Measurements from ENCODE around the gene ROBO1. TPM values are rescaled to one million over a fixed set of nuclear protein-coding genes. Genes with fewer than 3 reads are reported as not detected.

The ROBO1 gene
- total RNA-seq, 4 donors from 2014 or later, result 12.3 to 112 (median 27.1) TPM

- Histone ChIP-seq H3K27ac (no peak overlapping the region), H3K27me3 (no peaks in the 10 kb centered on the region), H3K4me1 (no peaks in the 10 kb centered on the region), H3K36me3 (no peaks in the 10 kb centered on the region), H3K9me3 (no peaks in the 10 kb centered on the region), H3K4me3 (no peak overlapping the region)
- intact Hi-C loops (cut with DNase I; ENCODE audit: low total_unique reads), result no loop called here
- DNase-seq, result no peak
- TF ChIP-seq POLR2A (IDR thresholded peaks at IDR 0.05) (no peak), CTCF (IDR thresholded peaks at IDR 0.05) (no peak)
Measured at GRCh38 chr3:78927759-78928158, 840.0 kb downstream of the ROBO1 start.

- H3K9me3 ChIP-seq, result no peaks in the 10 kb centered on the region
- H3K4me3 ChIP-seq, result no peak overlapping the region
- H3K27ac ChIP-seq, result no peak overlapping the region
- TF ChIP-seq CTCF (IDR thresholded peaks at IDR 0.05) (no peak), POLR2A (IDR thresholded peaks at IDR 0.05) (no peak)
- no peaks in the 10 kb centered on the region for H3K36me3 ChIP-seq
- intact Hi-C loops (cut with DNase I; ENCODE audit: low total_unique reads), result no loop called here
- DNase-seq, result no peak
- H3K27me3 ChIP-seq, result no peaks in the 10 kb centered on the region
- H3K4me1 ChIP-seq, result no peaks in the 10 kb centered on the region
Measured at GRCh38 chr3:78926523-78926922, 841.3 kb downstream of the ROBO1 start.

- TF ChIP-seq CTCF (IDR thresholded peaks at IDR 0.05) (no peak), POLR2A (IDR thresholded peaks at IDR 0.05) (no peak)
- DNase-seq, result no peak
- intact Hi-C loops (cut with DNase I; ENCODE audit: low total_unique reads), result no loop called here
- no peaks in the 10 kb centered on the region for H3K9me3 ChIP-seq
- no peak overlapping the region for H3K4me3 ChIP-seq
- no peaks in the 10 kb centered on the region for H3K27me3 ChIP-seq
- H3K27ac ChIP-seq, result no peak overlapping the region
- no peaks in the 10 kb centered on the region for H3K36me3 ChIP-seq
- H3K4me1 ChIP-seq, result no peaks in the 10 kb centered on the region
Measured at GRCh38 chr3:78924711-78925110, 843.1 kb downstream of the ROBO1 start.

- H3K9me3 ChIP-seq, result no peaks in the 10 kb centered on the region
- DNase-seq, result no peak
- no peak overlapping the region for H3K4me3 ChIP-seq
- intact Hi-C loops (cut with DNase I; ENCODE audit: low total_unique reads), result no loop called here
- H3K4me1 ChIP-seq, result no peaks in the 10 kb centered on the region
- no peaks in the 10 kb centered on the region for H3K27me3 ChIP-seq
- TF ChIP-seq CTCF (IDR thresholded peaks at IDR 0.05) (no peak), POLR2A (IDR thresholded peaks at IDR 0.05) (no peak)
- H3K27ac ChIP-seq, result no peak overlapping the region
- no peaks in the 10 kb centered on the region for H3K36me3 ChIP-seq
Measured at GRCh38 chr3:78919021-78919755, 848.6 kb downstream of the ROBO1 start.

GRCh38 chr3:78918361-78919020 is 849.3 kb downstream of the ROBO1 start:
- no peak for TF ChIP-seq POLR2A (IDR thresholded peaks at IDR 0.05)
- TF ChIP-seq CTCF (IDR thresholded peaks at IDR 0.05), result no peak

More at GRCh38 chr3:78918361-78919020, 849.3 kb downstream of the ROBO1 start:
- no peak overlapping the region for H3K27ac ChIP-seq
- no peak for DNase-seq
- no peaks in the 10 kb centered on the region for H3K36me3 ChIP-seq
- no peaks in the 10 kb centered on the region for H3K4me1 ChIP-seq
- H3K4me3 ChIP-seq, result no peak overlapping the region
- no peaks in the 10 kb centered on the region for H3K9me3 ChIP-seq
- H3K27me3 ChIP-seq, result no peaks in the 10 kb centered on the region
- intact Hi-C loops (cut with DNase I; ENCODE audit: low total_unique reads), result no loop called here
